CD4-positive, alpha-beta memory T cell (primary cell): ENCODE data around the gene OAF. TPM values are rescaled to one million over a fixed set of nuclear protein-coding genes. Genes with fewer than 3 reads are reported as not detected.

Source experiments
- CTCF ChIA-PET: fragments of 350-600 bp; sonication (Branson Sonifier 250); formaldehyde crosslinking; loops from one replicate; lab custom pipeline; 2021; ENCODE audit warnings: inconsistent platforms; ENCODE audit not compliant: partially characterized antibody; lab: Charles Lee
- POLR2A ChIA-PET: fragments of 350-600 bp; sonication (Branson Sonifier 250); formaldehyde crosslinking; loops from one replicate; lab custom pipeline; 2021; ENCODE audit not compliant: partially characterized antibody; lab: Charles Lee
- DNase-seq, 5 donors: peaks; one replicate each; pipeline versions ENCODE4 v3.0.0 to v3.0.0-alpha.2; 2020 to 2022; ENCODE audit warnings: mixed read lengths in 1 of 5
- H3K27ac ChIP-seq: one replicate; pipeline ENCODE4 v1.7.0; 2013; ENCODE audit warnings: low read depth, low read length
- H3K27me3 ChIP-seq: 2 replicates; pipeline ENCODE4 v1.7.0; 2013; ENCODE audit warnings: mild to moderate bottlenecking, low read length, moderate library complexity; ENCODE audit not compliant: insufficient read depth
- H3K36me3 ChIP-seq: 2 replicates; pipeline ENCODE4 v1.7.0; 2013; ENCODE audit warnings: mild to moderate bottlenecking, low read length, moderate library complexity; ENCODE audit not compliant: insufficient read depth
- H3K4me1 ChIP-seq: 2 replicates; pipeline ENCODE4 v1.7.0; 2013; ENCODE audit warnings: mild to moderate bottlenecking, low read length, moderate library complexity; ENCODE audit not compliant: insufficient read depth
- H3K4me3 ChIP-seq, 2 donors: one replicate each; pipeline ENCODE4 v1.7.0; 2013; ENCODE audit warnings: low read length in 2 of 2, mild to moderate bottlenecking in 1 of 2
- H3K9me3 ChIP-seq, 2 donors: one replicate each; pipeline ENCODE4 v1.7.0; 2013; ENCODE audit warnings: low read length in 2 of 2, control low read depth in 1 of 2; ENCODE audit not compliant: control insufficient read depth in 1 of 2
- H3K27ac Mint-ChIP-seq, 7 donors: one replicate each; pipeline ENCODE4 v1.8.0; 2020 to 2021; ENCODE audit warnings: mixed read lengths in 7 of 7, mild to moderate bottlenecking in 6 of 7, inconsistent platforms in 3 of 7, moderate library complexity in 3 of 7
- H3K27me3 Mint-ChIP-seq, 2 donors: one replicate each; pipeline ENCODE4 v1.8.0; 2020 to 2021; ENCODE audit warnings: mixed read lengths in 2 of 2
- H3K36me3 Mint-ChIP-seq, 2 donors: one replicate each; pipeline ENCODE4 v1.8.0; 2020 to 2021; ENCODE audit warnings: mixed read lengths in 2 of 2, inconsistent platforms in 1 of 2, mild to moderate bottlenecking in 1 of 2
- H3K4me1 Mint-ChIP-seq, 4 donors: one replicate each; pipeline ENCODE4 v1.8.0; 2020 to 2021; ENCODE audit warnings: mixed read lengths in 4 of 4, mild to moderate bottlenecking in 1 of 4
- H3K4me3 Mint-ChIP-seq, 8 donors: one replicate each; pipeline ENCODE4 v1.8.0; 2020 to 2021; ENCODE audit warnings: mixed read lengths in 8 of 8, mild to moderate bottlenecking in 7 of 8, moderate library complexity in 6 of 8, inconsistent platforms in 3 of 8
- H3K9me3 Mint-ChIP-seq, 8 donors: one replicate each; pipeline ENCODE4 v1.8.0; 2020 to 2021; ENCODE audit warnings: mixed read lengths in 8 of 8, mild to moderate bottlenecking in 5 of 8, inconsistent platforms in 3 of 8, moderate library complexity in 1 of 8
- intact Hi-C: fragments of 100-400 bp; cut with micrococcal nuclease; formaldehyde crosslinking; loops from one replicate; pipeline ENCODE4 v1.15.1; 2023
- polyA plus RNA-seq, 2 donors: library from polyadenylated mRNA; unstranded; fragments of 300-500 nt; fragmentation: Illumina TruSeq; gene quantifications; one replicate each; pipeline ENCODE4 v1.2.3, GENCODE V29; 2021
- total RNA-seq, 2 experiments: library from RNA; stranded (reverse); gene quantifications; one replicate each; pipeline ENCODE4 v1.2.3, GENCODE V29; 2021

The OAF gene
- total and polyA plus RNA-seq, 4 experiments from 2014 or later: 1.3 to 2.6 (median 1.7) TPM

DNA sequence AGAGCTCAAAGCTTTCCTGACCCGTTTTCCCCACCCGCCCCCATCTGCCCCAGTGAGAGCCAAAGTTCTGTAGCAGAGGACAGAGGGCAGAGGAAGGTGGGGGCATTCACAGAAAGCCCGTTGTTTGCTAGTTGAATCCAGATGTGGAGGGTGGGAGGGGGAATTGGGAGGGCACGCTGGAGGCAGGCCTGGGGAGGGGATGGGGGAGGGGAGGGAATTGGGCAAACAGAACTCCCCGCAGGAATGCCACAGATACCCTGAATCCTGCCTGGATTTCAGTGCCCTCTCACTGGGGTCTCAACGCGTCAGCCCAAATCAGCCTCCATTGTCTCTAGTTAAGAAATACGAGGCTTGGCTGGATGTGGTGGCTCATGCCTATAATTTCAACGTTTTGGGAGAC, 12.9 kb upstream of the OAF start:
- H3K27ac Mint-ChIP-seq: no peak overlapping the region

DNA sequence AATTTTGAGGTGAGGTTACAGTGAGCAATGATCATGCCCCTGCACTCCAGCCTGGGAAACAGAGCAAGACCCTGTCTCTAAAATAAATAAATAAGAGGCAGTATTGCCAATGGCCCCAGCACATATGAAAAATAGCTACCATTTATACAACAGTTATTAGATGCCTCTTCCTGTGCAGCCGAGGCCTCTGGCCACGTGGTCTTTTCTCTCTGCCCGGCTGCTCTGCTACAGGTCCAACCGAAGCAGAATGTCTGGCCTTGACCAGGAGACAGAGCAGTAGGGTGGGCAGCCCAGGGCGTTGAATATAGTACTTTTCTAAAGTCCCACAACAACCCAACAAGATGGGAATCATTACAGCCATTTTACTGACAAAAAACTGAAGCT, 12.4 kb upstream of the OAF start:
- no peak overlapping the region for H3K27ac Mint-ChIP-seq
- H3K27me3 Mint-ChIP-seq: peaks cover 8 to 11% of the 10 kb centered on the region in 2 donors
- no peak for DNase-seq
- no peak overlapping the region for H3K4me3 Mint-ChIP-seq
- CTCF ChIA-PET: no interaction called here
- intact Hi-C loops: no loop called here
- Histone ChIP-seq H3K9me3 (no peaks in the 10 kb centered on the region), H3K36me3 (no peaks in the 10 kb centered on the region), H3K4me1 (no peaks in the 10 kb centered on the region), H3K4me3 (no peak overlapping the region), H3K27ac (no peak overlapping the region), H3K27me3 (no peaks in the 10 kb centered on the region)
- no peaks in the 10 kb centered on the region for H3K9me3 Mint-ChIP-seq
- no peaks in the 10 kb centered on the region for H3K4me1 Mint-ChIP-seq
- H3K36me3 Mint-ChIP-seq: no peaks in the 10 kb centered on the region
- POLR2A ChIA-PET: no interaction called here

More for the DNA sequence above, 12.9 kb upstream of the OAF start:
- Histone ChIP-seq H3K27ac (no peak overlapping the region), H3K4me3 (no peak overlapping the region), H3K36me3 (no peaks in the 10 kb centered on the region), H3K4me1 (no peaks in the 10 kb centered on the region), H3K9me3 (no peaks in the 10 kb centered on the region), H3K27me3 (no peaks in the 10 kb centered on the region)
- no peaks in the 10 kb centered on the region for H3K4me1 Mint-ChIP-seq
- H3K27me3 Mint-ChIP-seq: peaks cover 8 to 11% of the 10 kb centered on the region in 2 donors
- H3K9me3 Mint-ChIP-seq: no peaks in the 10 kb centered on the region
- no peaks in the 10 kb centered on the region for H3K36me3 Mint-ChIP-seq
- H3K4me3 Mint-ChIP-seq: no peak overlapping the region
- ChIA-PET POLR2A (no interaction called here), CTCF (no interaction called here)
- no peak for DNase-seq
- intact Hi-C loops: no loop called here

DNA sequence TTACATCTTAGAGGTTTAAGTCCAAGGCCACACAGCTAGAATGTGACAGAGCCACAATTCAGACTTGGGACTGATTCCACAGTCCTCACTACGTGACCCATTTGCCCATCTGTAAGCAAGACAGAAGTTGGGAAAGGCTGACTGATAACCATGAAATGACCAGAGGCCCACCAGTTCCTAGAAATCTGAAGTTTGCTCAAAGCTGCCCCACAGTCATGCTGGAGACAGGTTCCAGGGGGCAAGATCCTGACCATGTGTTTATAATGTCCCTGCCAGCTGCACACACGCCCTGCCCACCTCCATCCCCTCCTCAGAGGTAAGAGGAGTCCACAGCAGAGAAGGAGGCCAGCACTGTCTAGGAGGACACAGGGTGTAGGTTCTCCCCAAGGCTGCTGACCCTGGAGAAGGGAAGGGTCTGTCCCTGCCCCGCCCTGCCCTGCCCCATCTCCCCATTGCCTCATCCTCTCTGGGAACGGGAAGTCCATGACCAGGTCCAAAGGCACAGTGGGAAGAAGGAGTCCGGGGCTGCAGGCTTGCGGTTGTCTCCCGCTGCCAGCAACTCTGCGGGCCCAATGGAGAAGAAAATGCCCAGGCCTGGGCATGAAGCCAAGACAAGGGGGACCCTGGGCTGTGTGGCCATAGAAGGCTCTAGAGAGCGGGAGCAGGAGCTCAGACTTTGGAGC, 11.9 kb upstream of the OAF start:
- POLR2A ChIA-PET: no interaction called here
- H3K4me3 ChIP-seq: no peak overlapping the region
- CTCF ChIA-PET: no interaction called here
- no peaks in the 10 kb centered on the region for H3K36me3 ChIP-seq
- Mint-ChIP-seq H3K9me3 (no peaks in the 10 kb centered on the region), H3K27me3 (peaks cover 10 to 11% of the 10 kb centered on the region in 2 donors), H3K4me3 (no peak overlapping the region), H3K4me1 (no peaks in the 10 kb centered on the region), H3K27ac (no peak overlapping the region), H3K36me3 (no peaks in the 10 kb centered on the region)
- no peaks in the 10 kb centered on the region for H3K9me3 ChIP-seq
- intact Hi-C loops: no loop called here
- no peak for DNase-seq
- H3K27me3 ChIP-seq: no peaks in the 10 kb centered on the region
- no peak overlapping the region for H3K27ac ChIP-seq
- H3K4me1 ChIP-seq: no peaks in the 10 kb centered on the region

- H3K27ac Mint-ChIP-seq: no peak overlapping the region
- POLR2A ChIA-PET: no interaction called here
Measured at GRCh38 chr11:120199613-120200012, 11.2 kb upstream of the OAF start.

GRCh38 chr11:120200677-120201076, 10.2 kb upstream of the OAF start:
- Mint-ChIP-seq H3K27ac (no peak overlapping the region), H3K36me3 (no peaks in the 10 kb centered on the region), H3K9me3 (no peaks in the 10 kb centered on the region), H3K4me3 (no peak overlapping the region), H3K4me1 (no peaks in the 10 kb centered on the region), H3K27me3 (peaks cover 11 to 14% of the 10 kb centered on the region in 2 donors)
- Histone ChIP-seq H3K36me3 (no peaks in the 10 kb centered on the region), H3K27ac (no peak overlapping the region), H3K27me3 (no peaks in the 10 kb centered on the region), H3K4me3 (no peak overlapping the region), H3K4me1 (no peaks in the 10 kb centered on the region), H3K9me3 (no peaks in the 10 kb centered on the region)
- intact Hi-C loops: no loop called here
- no peak for DNase-seq
- POLR2A ChIA-PET: no interaction called here
- CTCF ChIA-PET: no interaction called here

More at GRCh38 chr11:120199613-120200012, 11.2 kb upstream of the OAF start:
- intact Hi-C loops: no loop called here
- Histone ChIP-seq H3K27me3 (no peaks in the 10 kb centered on the region), H3K9me3 (no peaks in the 10 kb centered on the region), H3K36me3 (no peaks in the 10 kb centered on the region), H3K27ac (no peak overlapping the region), H3K4me1 (no peaks in the 10 kb centered on the region), H3K4me3 (no peak overlapping the region)
- CTCF ChIA-PET: no interaction called here
- no peaks in the 10 kb centered on the region for H3K9me3 Mint-ChIP-seq
- H3K27me3 Mint-ChIP-seq: peaks cover 11 to 14% of the 10 kb centered on the region in 2 donors
- no peaks in the 10 kb centered on the region for H3K36me3 Mint-ChIP-seq
- no peaks in the 10 kb centered on the region for H3K4me1 Mint-ChIP-seq
- no peak for DNase-seq
- H3K4me3 Mint-ChIP-seq: no peak overlapping the region

DNA sequence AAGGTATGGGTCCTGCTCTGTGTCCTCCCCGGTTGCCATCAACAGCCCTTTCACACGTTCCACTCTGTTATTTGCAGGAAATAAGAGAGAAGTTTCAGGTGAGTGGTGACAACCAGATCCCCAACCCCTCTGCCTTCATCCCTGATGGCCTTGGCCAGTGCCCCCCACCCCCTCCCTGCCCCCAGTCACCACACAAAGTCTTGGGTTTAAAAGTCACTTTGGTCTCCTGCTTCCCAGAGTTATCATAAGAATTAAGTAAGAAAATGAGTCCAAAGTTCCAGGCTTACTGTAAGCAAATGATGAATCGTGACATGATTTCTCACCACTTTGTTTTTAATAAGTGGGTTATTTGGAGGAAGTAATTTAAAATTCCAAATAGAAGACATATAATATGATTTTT, 9.2 kb upstream of the OAF start:
- no peak for DNase-seq
- no peak overlapping the region for H3K27ac Mint-ChIP-seq
- no peaks in the 10 kb centered on the region for H3K9me3 Mint-ChIP-seq
- H3K27ac ChIP-seq: no peak overlapping the region
- ChIA-PET CTCF (no interaction called here), POLR2A (no interaction called here)
- H3K27me3 Mint-ChIP-seq: peaks cover 10 to 14% of the 10 kb centered on the region in 2 donors
- no peak overlapping the region for H3K4me3 ChIP-seq
- no peak overlapping the region for H3K4me3 Mint-ChIP-seq
- no peaks in the 10 kb centered on the region for H3K9me3 ChIP-seq
- intact Hi-C loops: no loop called here
- H3K36me3 Mint-ChIP-seq: no peaks in the 10 kb centered on the region
- H3K36me3 ChIP-seq: no peaks in the 10 kb centered on the region
- no peaks in the 10 kb centered on the region for H3K27me3 ChIP-seq
- no peaks in the 10 kb centered on the region for H3K4me1 ChIP-seq
- H3K4me1 Mint-ChIP-seq: no peaks in the 10 kb centered on the region

DNA sequence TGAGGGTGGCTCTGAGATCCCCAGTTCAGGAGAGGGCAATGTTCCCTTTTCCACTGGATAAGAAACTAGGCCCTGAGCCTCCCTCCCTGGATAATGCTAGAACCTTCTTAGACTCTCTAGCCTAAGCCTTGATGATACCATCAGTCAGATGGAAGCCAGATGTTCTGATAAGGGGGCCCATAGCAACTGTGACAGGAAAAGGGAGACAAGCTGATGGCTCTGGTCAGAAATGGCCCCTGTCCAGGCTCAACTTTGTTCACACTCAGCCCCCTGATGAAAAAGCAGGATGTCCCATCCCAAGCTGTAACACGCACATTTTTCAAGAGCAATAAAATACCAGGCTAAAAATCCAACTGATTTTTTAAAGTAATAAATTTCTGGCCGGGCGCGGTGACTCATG, 7.2 kb upstream of the OAF start:
- Histone ChIP-seq H3K4me1 (no peaks in the 10 kb centered on the region), H3K36me3 (no peaks in the 10 kb centered on the region), H3K27me3 (peaks cover 4% of the 10 kb centered on the region), H3K4me3 (no peak overlapping the region), H3K9me3 (no peaks in the 10 kb centered on the region), H3K27ac (no peak overlapping the region)
- H3K36me3 Mint-ChIP-seq: no peaks in the 10 kb centered on the region
- H3K9me3 Mint-ChIP-seq: no peaks in the 10 kb centered on the region
- H3K27ac Mint-ChIP-seq: no peak overlapping the region
- POLR2A ChIA-PET: no interaction called here
- H3K27me3 Mint-ChIP-seq: peaks cover 22 to 23% of the 10 kb centered on the region in 2 donors
- H3K4me3 Mint-ChIP-seq: no peak overlapping the region
- H3K4me1 Mint-ChIP-seq: peaks cover 0 to 2% (median 0%) of the 10 kb centered on the region in 4 donors
- CTCF ChIA-PET: no interaction called here
- no peak for DNase-seq
- intact Hi-C loops: no loop called here
